NT2/D1 (cell line): ENCODE results near the gene SRPRB.

Experiments used
- SUZ12 ChIP-seq: IDR thresholded peaks from 2 replicates; pipeline ENCODE4 v1.6.1; 2011; ENCODE audit not compliant: insufficient read length, insufficient read depth; ENCODE audit errors: extremely low read depth
- YY1 ChIP-seq: IDR thresholded peaks from 2 replicates; pipeline ENCODE4 v1.6.1; 2011; ENCODE audit not compliant: insufficient read length, insufficient read depth
- ZNF274 ChIP-seq: IDR thresholded peaks from 2 replicates; pipeline ENCODE4 v1.6.1; 2011; ENCODE audit warnings: mild to moderate bottlenecking, low read depth, low read length

DNA sequence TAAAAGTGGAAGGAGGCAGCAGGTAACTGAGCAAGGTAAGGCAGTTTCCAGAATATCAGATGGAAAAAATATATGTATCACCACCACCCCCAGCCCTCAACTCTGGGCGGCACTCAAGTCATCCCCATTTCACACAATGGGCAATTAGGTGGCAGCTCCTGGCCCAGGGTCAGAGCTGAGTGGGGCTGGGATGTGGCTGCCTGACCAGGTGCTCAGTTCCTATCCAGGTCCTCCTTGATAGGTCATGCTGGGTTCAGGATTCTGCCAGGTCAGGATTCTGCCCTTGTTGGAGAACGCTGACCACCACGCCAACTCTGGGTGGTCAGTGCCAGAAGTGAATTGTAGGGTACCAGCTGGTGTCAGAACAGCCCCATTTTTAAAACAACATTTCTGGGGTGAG lies 60.5 kb downstream of the SRPRB start:
- no peak for TF ChIP-seq ZNF274
- TF ChIP-seq YY1: no peak
- TF ChIP-seq SUZ12: no peak
